GM12875 (cell line): Measurements from ENCODE around the gene KCNH8.
"Not testable (repeated sequence)": the region's sequence is repeated elsewhere in the genome, so short reads cannot be mapped to it uniquely, and the experiment has no call there.

Experiments
- H3K4me3 ChIP-seq: one replicate; pipeline ENCODE4 v1.5.1; 2011; ENCODE audit warnings: low read depth, low read length, control low read depth
- CTCF ChIP-seq: IDR thresholded peaks from 2 replicates; pipeline ENCODE4 v1.5.1; 2011; ENCODE audit warnings: low read depth, mild to moderate bottlenecking, control low read depth, inconsistent platforms, low read length, moderate library complexity, borderline replicate concordance; ENCODE audit not compliant: insufficient read depth

Gene KCNH8

GRCh38 chr3:19228167-19228566, 79.9 kb downstream of the KCNH8 start:
- no peak for TF ChIP-seq CTCF
- H3K4me3 ChIP-seq: no peak overlapping the region

- TF ChIP-seq CTCF: peak; percentile 31; the same call in 1 of the 2 replicates
- H3K4me3 ChIP-seq: no peak overlapping the region
Observed at GRCh38 chr3:19229086-19229485, 80.8 kb downstream of the KCNH8 start.

GRCh38 chr3:19229881-19230280, 81.6 kb downstream of the KCNH8 start:
- not testable (repeated sequence) for H3K4me3 ChIP-seq

- TF ChIP-seq CTCF: no peak
- H3K4me3 ChIP-seq: no peak overlapping the region
Observed at GRCh38 chr3:19231792-19232461, 83.6 kb downstream of the KCNH8 start.

GRCh38 chr3:19232566-19232965, 84.3 kb downstream of the KCNH8 start:
- no peak overlapping the region for H3K4me3 ChIP-seq
- TF ChIP-seq CTCF: no peak

GRCh38 chr3:19233882-19234784, 85.8 kb downstream of the KCNH8 start:
- H3K4me3 ChIP-seq: not testable (repeated sequence)

GRCh38 chr3:19248143-19248542, 99.8 kb downstream of the KCNH8 start:
- H3K4me3 ChIP-seq: no peak overlapping the region
- no peak for TF ChIP-seq CTCF

- no peak overlapping the region for H3K4me3 ChIP-seq
- TF ChIP-seq CTCF: no peak
Observed at GRCh38 chr3:19248767-19249166, 100.5 kb downstream of the KCNH8 start.
